GM19240 (cell line): Measurements from ENCODE around the gene DSE.

ENCODE experiments used
- DNase-seq: peaks from one replicate; pipeline ENCODE4 v3.0.0; 2011; ENCODE audit warnings: low spot score; ENCODE audit not compliant: insufficient read length

The DSE gene

GRCh38 chr6:116386581-116387299 lies 16.0 kb downstream of the DSE start:
- no peak for DNase-seq

GRCh38 chr6:116387374-116387773 lies 16.6 kb downstream of the DSE start:
- DNase-seq, result no peak

- DNase-seq, result no peak
Observed at GRCh38 chr6:116388924-116389323, 18.2 kb downstream of the DSE start.

GRCh38 chr6:116389357-116389756 lies 18.6 kb downstream of the DSE start:
- no peak for DNase-seq

GRCh38 chr6:116390581-116390980 lies 19.8 kb downstream of the DSE start:
- no peak for DNase-seq

GRCh38 chr6:116392132-116393013 lies 21.6 kb downstream of the DSE start:
- DNase-seq, result no peak

- no peak for DNase-seq
Observed at GRCh38 chr6:116393430-116393829, 22.7 kb downstream of the DSE start.

- no peak for DNase-seq
Observed at GRCh38 chr6:116395647-116396046, 24.9 kb downstream of the DSE start.

- no peak for DNase-seq
Observed at GRCh38 chr6:116396441-116396840, 25.7 kb downstream of the DSE start.

GRCh38 chr6:116397914-116398313 lies 27.2 kb downstream of the DSE start:
- DNase-seq, result no peak

- no peak for DNase-seq
Observed at GRCh38 chr6:116398316-116399010, 27.7 kb downstream of the DSE start.

GRCh38 chr6:116399287-116399686 lies 28.5 kb downstream of the DSE start:
- DNase-seq, result no peak

- no peak for DNase-seq
Observed at GRCh38 chr6:116400328-116400727, 29.6 kb downstream of the DSE start.

GRCh38 chr6:116402108-116402937 lies 31.6 kb downstream of the DSE start:
- DNase-seq, result no peak

GRCh38 chr6:116403205-116403604 lies 32.5 kb downstream of the DSE start:
- no peak for DNase-seq

- no peak for DNase-seq
Observed at GRCh38 chr6:116404696-116405095, 33.9 kb downstream of the DSE start.

GRCh38 chr6:116405138-116405537 lies 34.4 kb downstream of the DSE start:
- no peak for DNase-seq

GRCh38 chr6:116405652-116406356 lies 35.1 kb downstream of the DSE start:
- no peak for DNase-seq

GRCh38 chr6:116406678-116407345 lies 36.1 kb downstream of the DSE start:
- no peak for DNase-seq

GRCh38 chr6:116408491-116408890 lies 37.7 kb downstream of the DSE start:
- no peak for DNase-seq
